Neural cell (in vitro differentiated cells): Measurements from ENCODE around the gene DPAGT1. TPM values are rescaled to one million over a fixed set of nuclear protein-coding genes. Genes with fewer than 3 reads are reported as not detected.

ENCODE experiments used
- H2AFZ ChIP-seq: fragments of 200-600, 300-800 bp; sonication (generic), shearing (Covaris generic); 2 replicates; pipeline ENCODE4 v1.6.0; 2014; ENCODE audit warnings: low read depth, mild to moderate bottlenecking, antibody characterized with exemption, low read length, moderate library complexity
- H3F3A ChIP-seq: fragments of 200-600 bp; shearing (Covaris generic); 2 replicates; pipeline ENCODE4 v1.6.1; 2016; ENCODE audit warnings: mild to moderate bottlenecking, moderate library complexity, mixed read lengths, antibody characterized with exemption, low read length; ENCODE audit not compliant: insufficient read depth, poor library complexity, severe bottlenecking
- H3K27ac ChIP-seq: fragments of 200-600, 300-800 bp; sonication (generic), shearing (Covaris generic); 2 replicates; pipeline ENCODE4 v1.5.1; 2014; ENCODE audit warnings: mild to moderate bottlenecking, low read length, moderate library complexity
- H3K27me3 ChIP-seq: fragments of 300-800, 200-600 bp; sonication (generic), shearing (Covaris generic); 2 replicates; pipeline ENCODE4 v1.6.0; 2014; ENCODE audit warnings: mild to moderate bottlenecking, low read depth, low read length, moderate library complexity; ENCODE audit not compliant: insufficient read depth
- H3K36me3 ChIP-seq: fragments of 300-800, 200-600 bp; sonication (generic), shearing (Covaris generic); 2 replicates; pipeline ENCODE4 v1.5.1; 2014; ENCODE audit warnings: mild to moderate bottlenecking, antibody characterized with exemption, low read length, moderate library complexity; ENCODE audit not compliant: insufficient read depth
- H3K4me2 ChIP-seq: fragments of 300-800, 200-600 bp; sonication (generic), shearing (Covaris generic); 2 replicates; pipeline ENCODE4 v1.6.0; 2014; ENCODE audit warnings: mild to moderate bottlenecking, low read length
- H3K4me3 ChIP-seq: fragments of 300-800, 200-600 bp; sonication (generic), shearing (Covaris generic); 2 replicates; pipeline ENCODE4 v1.5.1; 2014; ENCODE audit warnings: mild to moderate bottlenecking, low read length, moderate library complexity
- H3K79me2 ChIP-seq: fragments of 200-600 bp; shearing (Covaris generic); replicated peaks from 2 replicates; pipeline ENCODE4 v1.6.0; 2014; ENCODE audit warnings: mild to moderate bottlenecking, low read length, moderate library complexity; ENCODE audit not compliant: insufficient read depth
- H3K9ac ChIP-seq: fragments of 300-800, 200-600 bp; sonication (generic), shearing (Covaris generic); 2 replicates; pipeline ENCODE4 v1.6.1; 2016; ENCODE audit warnings: mild to moderate bottlenecking, low read length, mixed read lengths
- H3K9me2 ChIP-seq: fragments of 200-600 bp; shearing (Covaris generic); 2 replicates; pipeline ENCODE4 v1.6.1; 2016; ENCODE audit warnings: mild to moderate bottlenecking, low read length, mixed read lengths; ENCODE audit not compliant: insufficient read depth
- H3K9me3 ChIP-seq: fragments of 200-600, 300-800 bp; sonication (generic), shearing (Covaris generic); 2 replicates; pipeline ENCODE4 v1.6.1; 2016; ENCODE audit warnings: mild to moderate bottlenecking, mixed run types, low read length, moderate library complexity, mixed read lengths
- H4K20me1 ChIP-seq: fragments of 200-600 bp; shearing (Covaris generic); 2 replicates; pipeline ENCODE4 v1.6.1; 2016; ENCODE audit warnings: mild to moderate bottlenecking, mixed run types; ENCODE audit not compliant: insufficient read depth
- CTCF ChIP-seq: fragments of 450-650 bp; IDR thresholded peaks from 2 replicates; pipeline ENCODE4 v1.5.1; 2014; ENCODE audit warnings: antibody characterized with exemption, mild to moderate bottlenecking, moderate library complexity; ENCODE audit not compliant: poor library complexity, severe bottlenecking
- EP300 ChIP-seq: fragments of 450-650 bp; conservative IDR thresholded peaks from 2 replicates; pipeline ENCODE4 v1.6.1; 2014; ENCODE audit warnings: antibody characterized with exemption, mild to moderate bottlenecking, moderate library complexity; ENCODE audit not compliant: poor library complexity, severe bottlenecking
- EZH2 ChIP-seq: fragments of 200-600, 300-800 bp; shearing (Covaris generic), sonication (generic); IDR thresholded peaks from 2 replicates; pipeline ENCODE4 v1.6.1; 2014; ENCODE audit warnings: antibody characterized with exemption, low read length, borderline replicate concordance, mild to moderate bottlenecking; ENCODE audit not compliant: insufficient read depth, poor library complexity, severe bottlenecking
- MXI1 ChIP-seq: fragments of 450-650 bp; conservative IDR thresholded peaks from 2 replicates; pipeline ENCODE4 v1.6.1; 2014; ENCODE audit warnings: antibody characterized with exemption, mild to moderate bottlenecking; ENCODE audit not compliant: poor library complexity, severe bottlenecking
- POLR2AphosphoS5 ChIP-seq: IDR thresholded peaks from 2 replicates; pipeline ENCODE4 v1.6.1; 2012
- RAD21 ChIP-seq: fragments of 450-650 bp; conservative IDR thresholded peaks from 2 replicates; pipeline ENCODE4 v1.6.1; 2014; ENCODE audit warnings: antibody characterized with exemption, mild to moderate bottlenecking, moderate library complexity
- REST ChIP-seq: IDR thresholded peaks from 2 replicates; pipeline ENCODE4 v1.6.1; 2012; ENCODE audit warnings: borderline replicate concordance
- SMC3 ChIP-seq: fragments of 450-650 bp; conservative IDR thresholded peaks from 2 replicates; pipeline ENCODE4 v1.6.1; 2014; ENCODE audit warnings: antibody characterized with exemption, mild to moderate bottlenecking, moderate library complexity; ENCODE audit not compliant: poor library complexity
- TAF1 ChIP-seq: IDR thresholded peaks from 2 replicates; pipeline ENCODE4 v1.6.1; 2012; ENCODE audit warnings: low read depth
- polyA plus RNA-seq: library from polyadenylated mRNA; depleted of rRNA; stranded (reverse); fragments of >200 nt; gene quantifications from 2 replicates; pipeline ENCODE4 v1.2.3, GENCODE V29; 2014

Gene DPAGT1
- polyA plus RNA-seq, 1 donor from 2014 or later: 9.8 TPM

- H3K27ac ChIP-seq: no peak overlapping the region
Measured at GRCh38 chr11:119134389-119134978, 32.8 kb upstream of the DPAGT1 start.

GRCh38 chr11:119130662-119131061 is 29.0 kb upstream of the DPAGT1 start:
- peaks cover 5% of the 10 kb centered on the region for H3K36me3 ChIP-seq

More at GRCh38 chr11:119134389-119134978, 32.8 kb upstream of the DPAGT1 start:
- no peaks in the 10 kb centered on the region for H3K9me2 ChIP-seq
- H3K9ac ChIP-seq: no peak overlapping the region
- TF ChIP-seq TAF1: no peak
- TF ChIP-seq CTCF: peak; percentile 35
- H4K20me1 ChIP-seq: no peaks in the 10 kb centered on the region
- H3K9me3 ChIP-seq: no peaks in the 10 kb centered on the region
- no peak overlapping the region for H3K4me3 ChIP-seq
- no peak overlapping the region for H3K4me2 ChIP-seq
- no peaks in the 10 kb centered on the region for H3F3A ChIP-seq
- H3K27me3 ChIP-seq: no peaks in the 10 kb centered on the region
- no peaks in the 10 kb centered on the region for H3K79me2 ChIP-seq
- no peak overlapping the region for H2AFZ ChIP-seq
- H3K36me3 ChIP-seq: peaks cover 5% of the 10 kb centered on the region

DNA sequence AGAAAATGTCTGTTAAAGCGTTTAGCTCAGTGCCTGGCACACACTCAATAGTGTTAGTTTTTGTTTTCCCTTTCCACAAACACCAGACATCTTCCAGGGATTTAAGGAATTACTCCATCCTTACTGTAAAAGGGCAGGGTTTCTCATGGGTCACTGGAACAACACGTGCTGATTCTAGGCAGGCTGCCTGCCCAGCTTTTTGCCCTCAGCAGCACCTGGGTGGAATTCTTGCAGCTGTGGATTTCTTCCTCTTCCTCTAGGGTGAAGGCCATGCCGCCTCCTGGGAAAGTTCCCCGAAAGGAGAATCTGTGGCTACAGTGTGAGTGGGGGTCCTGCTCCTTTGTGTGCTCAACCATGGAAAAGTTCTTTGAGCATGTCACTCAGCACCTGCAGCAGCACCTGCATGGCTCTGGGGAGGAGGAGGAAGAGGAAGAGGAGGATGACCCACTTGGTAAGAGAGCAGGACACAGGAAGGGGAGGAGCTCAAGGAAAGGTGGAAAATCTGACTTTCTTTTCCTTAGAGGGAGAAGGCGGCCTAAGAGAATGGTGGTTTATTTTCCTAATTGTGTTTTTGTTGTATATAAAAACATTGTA is 25.1 kb upstream of the DPAGT1 start:
- no peaks in the 10 kb centered on the region for H3F3A ChIP-seq
- H3K27me3 ChIP-seq: no peaks in the 10 kb centered on the region
- no peaks in the 10 kb centered on the region for H3K9me2 ChIP-seq
- H3K79me2 ChIP-seq: peaks cover 17% of the 10 kb centered on the region
- no peak overlapping the region for H3K27ac ChIP-seq
- H4K20me1 ChIP-seq: no peaks in the 10 kb centered on the region
- H3K4me3 ChIP-seq: no peak overlapping the region
- H3K9ac ChIP-seq: no peak overlapping the region
- H3K36me3 ChIP-seq: no peaks in the 10 kb centered on the region
- no peak overlapping the region for H2AFZ ChIP-seq
- no peaks in the 10 kb centered on the region for H3K9me3 ChIP-seq
- TF ChIP-seq EP300: no peak
- TF ChIP-seq TAF1: no peak
- no peak for TF ChIP-seq SMC3
- no peak for TF ChIP-seq EZH2
- no peak for TF ChIP-seq POLR2AphosphoS5
- TF ChIP-seq RAD21: no peak
- TF ChIP-seq REST: no peak
- TF ChIP-seq MXI1: no peak
- TF ChIP-seq CTCF: no peak
- no peak overlapping the region for H3K4me2 ChIP-seq

More at GRCh38 chr11:119130662-119131061, 29.0 kb upstream of the DPAGT1 start:
- no peak for TF ChIP-seq EZH2
- TF ChIP-seq SMC3: no peak
- Histone ChIP-seq H3F3A (no peaks in the 10 kb centered on the region), H4K20me1 (no peaks in the 10 kb centered on the region), H3K27ac (no peak overlapping the region), H3K4me2 (no peak overlapping the region), H3K4me3 (no peak overlapping the region), H3K9me2 (no peaks in the 10 kb centered on the region), H3K79me2 (no peaks in the 10 kb centered on the region), H3K9ac (no peak overlapping the region), H2AFZ (no peak overlapping the region), H3K27me3 (no peaks in the 10 kb centered on the region), H3K9me3 (no peaks in the 10 kb centered on the region)
